K562 (cell line): ENCODE results near the gene TP73. TPM values are rescaled to one million over a fixed set of nuclear protein-coding genes. Genes with fewer than 3 reads are reported as not detected.
A peak's percentile ranks its signal among the peaks of the same experiment; 100 is the strongest.

ENCODE experiments used
- CHD7 ChIP-seq: fragments of 200-600 bp; sonication (generic); IDR thresholded peaks from one replicate; pipeline ENCODE4 v1.6.1; 2012; ENCODE audit warnings: mild to moderate bottlenecking, low read depth, low read length, inconsistent platforms
- HDAC6 ChIP-seq: IDR thresholded peaks from 2 replicates; pipeline ENCODE4 v1.6.1; 2012; ENCODE audit warnings: low read depth, mild to moderate bottlenecking, control low read depth, inconsistent platforms, low read length, moderate library complexity
- POLR2G ChIP-seq: fragments of 200-400 bp; formaldehyde crosslinking; IDR thresholded peaks from 2 replicates; pipeline ENCODE4 v1.6.1; 2017; ENCODE audit warnings: low read depth, mild to moderate bottlenecking, antibody characterized with exemption, low read length, moderate library complexity
- YBX1 ChIP-seq: fragments of 450-650 bp; IDR thresholded peaks from 2 replicates; pipeline ENCODE4 v1.7.1; 2016; ENCODE audit warnings: mild to moderate bottlenecking
- ZBTB17 ChIP-seq: fragments of 450-650 bp; formaldehyde crosslinking; IDR thresholded peaks from 2 replicates; pipeline ENCODE4 v1.4.0; 2020; ENCODE audit warnings: mild to moderate bottlenecking
- ZBTB40 ChIP-seq, 2 experiments: fragments of 450-650 bp in 1 of 2; sonication (generic) in 1 of 2; formaldehyde crosslinking in 1 of 2; IDR thresholded peaks; 2 replicates each; pipeline versions ENCODE4 v1.7.1 to v1.9.0; 2016 to 2022; ENCODE audit warnings: inconsistent platforms in 1 of 2, mild to moderate bottlenecking in 1 of 2, missing genetic modification reagents in 1 of 2
- polyA plus RNA-seq, 8 experiments: library from polyadenylated mRNA; depleted of rRNA in 4 of 8; stranded (reverse) in 5 of 8; unstranded in 3 of 8; fragments of >200 nt; fragmentation: Nextera tagmentation in 2 of 8; fragmentation: Illumina TruSeq in 1 of 8; extraction: Ambion mirVana in 2 of 8; extraction: Trizol in 1 of 8; gene quantifications; 2 replicates each; pipeline versions ENCODE4 v1.2.1 to v1.2.3, GENCODE V29; 2011 to 2014; ENCODE audit warnings: inconsistent platforms in 1 of 8, missing spikeins in 1 of 8
- total RNA-seq, 7 experiments: library from RNA; depleted of rRNA in 6 of 7; stranded (reverse); fragments of >200 nt in 6 of 7; fragmentation: Illumina TruSeq in 2 of 7; extraction: Trizol in 2 of 7; gene quantifications; 2 replicates each; pipeline versions ENCODE4 v1.2.1 to v1.2.3, GENCODE V29; 2011 to 2021; ENCODE audit warnings: low replicate concordance in 1 of 7

Gene TP73
- total and polyA plus RNA-seq, 9 of the 15 experiments (the other 6 are each of a cell fraction or from before 2014, with no cell fraction given), result 0.07 to 1.6 (median 0.40) TPM; not detected in 2

GRCh38 chr1:3778590-3779264, 126.4 kb downstream of the TP73 start (continued):
- no peak for TF ChIP-seq ZBTB40 (IDR thresholded peaks at IDR 0.05)
- TF ChIP-seq ZBTB40 (CRISPR knock-in tag; IDR thresholded peaks at IDR 0.05), result no peak
- TF ChIP-seq HDAC6, result peak; percentile 53; the same call in 1 of the 2 replicates
- peak; percentile 80 for TF ChIP-seq POLR2G
- TF ChIP-seq YBX1, result no peak
- peak; percentile 18 for TF ChIP-seq CHD7
- TF ChIP-seq ZBTB17 (CRISPR knock-in tag), result 0 out of 2 replicates have a peak, but pooled peaks have one; percentile 28
